ENCODE data around the gene AMMECR1L.

- TF ChIP-seq, protein P1, sequence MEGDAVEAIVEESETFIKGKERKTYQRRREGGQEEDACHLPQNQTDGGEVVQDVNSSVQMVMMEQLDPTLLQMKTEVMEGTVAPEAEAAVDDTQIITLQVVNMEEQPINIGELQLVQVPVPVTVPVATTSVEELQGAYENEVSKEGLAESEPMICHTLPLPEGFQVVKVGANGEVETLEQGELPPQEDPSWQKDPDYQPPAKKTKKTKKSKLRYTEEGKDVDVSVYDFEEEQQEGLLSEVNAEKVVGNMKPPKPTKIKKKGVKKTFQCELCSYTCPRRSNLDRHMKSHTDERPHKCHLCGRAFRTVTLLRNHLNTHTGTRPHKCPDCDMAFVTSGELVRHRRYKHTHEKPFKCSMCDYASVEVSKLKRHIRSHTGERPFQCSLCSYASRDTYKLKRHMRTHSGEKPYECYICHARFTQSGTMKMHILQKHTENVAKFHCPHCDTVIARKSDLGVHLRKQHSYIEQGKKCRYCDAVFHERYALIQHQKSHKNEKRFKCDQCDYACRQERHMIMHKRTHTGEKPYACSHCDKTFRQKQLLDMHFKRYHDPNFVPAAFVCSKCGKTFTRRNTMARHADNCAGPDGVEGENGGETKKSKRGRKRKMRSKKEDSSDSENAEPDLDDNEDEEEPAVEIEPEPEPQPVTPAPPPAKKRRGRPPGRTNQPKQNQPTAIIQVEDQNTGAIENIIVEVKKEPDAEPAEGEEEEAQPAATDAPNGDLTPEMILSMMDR (IDR thresholded peaks at IDR 0.05) = no peak
- no peak for TF ChIP-seq POLR2AphosphoS5 (IDR thresholded peaks at IDR 0.05)
- TF ChIP-seq POLR2A (IDR thresholded peaks at IDR 0.05) = no peak
- no peak for TF ChIP-seq EP300 (IDR thresholded peaks at IDR 0.05)
Measured at GRCh38 chr2:127841466-127842178, 44.1 kb downstream of the AMMECR1L start.
